Endothelial cell (in vitro differentiated cells): ENCODE data around the gene KRT36. TPM values are rescaled to one million over a fixed set of nuclear protein-coding genes. Genes with fewer than 3 reads are reported as not detected.

ENCODE experiments used
- DNase-seq: peaks from one replicate; pipeline ENCODE4 v3.0.0; 2021; ENCODE audit warnings: low spot score
- H3K27ac Mint-ChIP-seq: one replicate; pipeline ENCODE4 v1.8.0; 2021; ENCODE audit warnings: mixed read lengths, inconsistent platforms; ENCODE audit not compliant: unreplicated experiment
- H3K27me3 Mint-ChIP-seq: one replicate; pipeline ENCODE4 v1.8.0; 2021; ENCODE audit warnings: mild to moderate bottlenecking, moderate library complexity, mixed read lengths, inconsistent platforms; ENCODE audit not compliant: unreplicated experiment
- H3K36me3 Mint-ChIP-seq: one replicate; pipeline ENCODE4 v1.8.0; 2021; ENCODE audit warnings: mild to moderate bottlenecking, low read depth, mixed read lengths, inconsistent platforms; ENCODE audit not compliant: unreplicated experiment
- H3K4me1 Mint-ChIP-seq: one replicate; pipeline ENCODE4 v1.8.0; 2021; ENCODE audit warnings: mild to moderate bottlenecking, mixed read lengths, inconsistent platforms; ENCODE audit not compliant: unreplicated experiment
- H3K4me3 Mint-ChIP-seq: one replicate; pipeline ENCODE4 v1.8.0; 2021; ENCODE audit warnings: mild to moderate bottlenecking, mixed read lengths, inconsistent platforms; ENCODE audit not compliant: unreplicated experiment
- H3K9me3 Mint-ChIP-seq: one replicate; pipeline ENCODE4 v1.8.0; 2021; ENCODE audit warnings: mixed read lengths, inconsistent platforms; ENCODE audit not compliant: unreplicated experiment
- total RNA-seq: library from RNA; stranded (reverse); fragmentation: NEBNext Ultra II Directional; extraction: Animal tissue kit (Norgen Biotek cat#: 25700); gene quantifications from one replicate; pipeline ENCODE4 v1.2.1, GENCODE V29; 2021; ENCODE audit not compliant: unreplicated experiment
- TF ChIP-seq, protein P1 (sequence below): fragments of 200-600 bp; sonication (generic); IDR thresholded peaks from one replicate; pipeline ENCODE4 v1.5.0; 2021; ENCODE audit warnings: antibody characterized with exemption; ENCODE audit not compliant: unreplicated experiment

Gene KRT36
- total RNA-seq, 1 donor from 2014 or later = not detected

DNA sequence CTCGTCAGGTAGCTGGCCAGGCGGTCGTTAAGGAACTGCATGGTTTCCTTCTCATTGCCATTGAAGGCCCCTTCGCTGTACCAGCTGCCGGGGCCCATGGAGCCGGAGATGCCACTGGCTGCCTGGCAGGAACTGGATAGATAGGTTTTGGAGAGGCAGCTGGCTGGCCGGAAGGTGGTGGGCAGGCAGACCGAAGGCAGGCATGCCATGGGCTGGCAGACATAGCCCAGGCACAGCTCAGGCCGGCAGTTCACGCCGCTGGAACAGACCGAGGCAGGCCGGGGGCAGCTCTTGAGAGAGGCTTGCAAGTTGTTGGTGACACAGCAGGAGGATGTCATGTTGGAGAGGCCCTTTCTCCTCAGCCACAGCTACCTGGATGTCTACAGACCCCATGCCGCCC, 22.7 kb downstream of the KRT36 start, which contains the start of gene KRT32:
KRT32 (minus strand) TSS at position 399 of the 400 bp plus-strand sequence; CDS start at position 338, 61 bp downstream.
- TF ChIP-seq, protein P1, sequence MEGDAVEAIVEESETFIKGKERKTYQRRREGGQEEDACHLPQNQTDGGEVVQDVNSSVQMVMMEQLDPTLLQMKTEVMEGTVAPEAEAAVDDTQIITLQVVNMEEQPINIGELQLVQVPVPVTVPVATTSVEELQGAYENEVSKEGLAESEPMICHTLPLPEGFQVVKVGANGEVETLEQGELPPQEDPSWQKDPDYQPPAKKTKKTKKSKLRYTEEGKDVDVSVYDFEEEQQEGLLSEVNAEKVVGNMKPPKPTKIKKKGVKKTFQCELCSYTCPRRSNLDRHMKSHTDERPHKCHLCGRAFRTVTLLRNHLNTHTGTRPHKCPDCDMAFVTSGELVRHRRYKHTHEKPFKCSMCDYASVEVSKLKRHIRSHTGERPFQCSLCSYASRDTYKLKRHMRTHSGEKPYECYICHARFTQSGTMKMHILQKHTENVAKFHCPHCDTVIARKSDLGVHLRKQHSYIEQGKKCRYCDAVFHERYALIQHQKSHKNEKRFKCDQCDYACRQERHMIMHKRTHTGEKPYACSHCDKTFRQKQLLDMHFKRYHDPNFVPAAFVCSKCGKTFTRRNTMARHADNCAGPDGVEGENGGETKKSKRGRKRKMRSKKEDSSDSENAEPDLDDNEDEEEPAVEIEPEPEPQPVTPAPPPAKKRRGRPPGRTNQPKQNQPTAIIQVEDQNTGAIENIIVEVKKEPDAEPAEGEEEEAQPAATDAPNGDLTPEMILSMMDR = no peak
- Mint-ChIP-seq H3K27ac (no peak within 1 kb of the TSS), H3K9me3 (no peaks in the 10 kb centered on the region), H3K4me3 (no peak within 1 kb of the TSS), H3K36me3 (no peaks in the 10 kb centered on the region), H3K27me3 (no peaks in the 10 kb centered on the region), H3K4me1 (no peaks in the 10 kb centered on the region)
- no peak for DNase-seq

DNA sequence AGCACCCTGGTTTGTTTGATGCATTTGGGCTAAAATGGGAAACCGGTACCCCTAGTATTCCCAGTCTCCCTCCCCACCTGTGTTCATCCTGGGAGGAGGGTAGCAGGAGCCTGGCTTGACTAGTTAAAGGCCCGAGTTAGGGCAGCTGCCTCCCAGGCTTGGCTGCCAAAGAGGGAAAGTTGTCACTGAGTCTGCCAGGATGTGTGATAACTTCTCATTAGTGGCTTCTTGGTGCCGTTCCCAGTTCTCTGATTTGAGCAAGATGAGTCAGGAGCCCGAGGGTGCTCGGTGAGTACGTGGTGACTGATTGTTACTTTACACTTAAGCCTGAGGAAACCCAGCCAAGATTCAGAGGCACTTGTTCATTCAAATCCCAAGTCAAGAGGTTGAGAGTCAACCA, 25.0 kb downstream of the KRT36 start:
- Mint-ChIP-seq H3K4me1 (no peaks in the 10 kb centered on the region), H3K9me3 (no peaks in the 10 kb centered on the region), H3K27ac (no peak overlapping the region), H3K4me3 (no peak overlapping the region), H3K36me3 (no peaks in the 10 kb centered on the region), H3K27me3 (peaks cover 4% of the 10 kb centered on the region)
- DNase-seq = no peak
- TF ChIP-seq, protein P1 = no peak

DNA sequence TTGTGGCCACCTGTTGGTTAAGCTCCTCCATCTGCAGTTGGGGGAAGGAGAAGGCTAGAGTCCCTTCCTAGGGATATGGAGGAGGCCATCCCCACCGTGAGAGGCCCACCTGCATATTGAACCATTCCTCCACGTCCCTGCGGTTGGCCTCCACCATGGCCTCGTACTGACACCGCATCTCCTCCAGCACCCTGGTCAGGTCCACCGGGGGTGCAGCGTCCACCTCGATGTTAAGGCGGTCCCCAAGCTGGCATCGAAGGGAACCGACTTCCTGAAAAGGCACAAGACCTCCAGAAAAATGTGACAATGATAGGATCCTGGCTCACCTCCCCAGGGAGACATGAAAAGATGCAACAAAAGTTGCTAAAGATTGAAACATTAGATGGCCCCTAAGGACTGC, 25.5 kb downstream of the KRT36 start:
- Mint-ChIP-seq H3K9me3 (no peaks in the 10 kb centered on the region), H3K4me1 (no peaks in the 10 kb centered on the region), H3K27ac (no peak overlapping the region), H3K36me3 (no peaks in the 10 kb centered on the region), H3K4me3 (no peak overlapping the region), H3K27me3 (peaks cover 4% of the 10 kb centered on the region)
- DNase-seq = no peak
- TF ChIP-seq, protein P1 = no peak

DNA sequence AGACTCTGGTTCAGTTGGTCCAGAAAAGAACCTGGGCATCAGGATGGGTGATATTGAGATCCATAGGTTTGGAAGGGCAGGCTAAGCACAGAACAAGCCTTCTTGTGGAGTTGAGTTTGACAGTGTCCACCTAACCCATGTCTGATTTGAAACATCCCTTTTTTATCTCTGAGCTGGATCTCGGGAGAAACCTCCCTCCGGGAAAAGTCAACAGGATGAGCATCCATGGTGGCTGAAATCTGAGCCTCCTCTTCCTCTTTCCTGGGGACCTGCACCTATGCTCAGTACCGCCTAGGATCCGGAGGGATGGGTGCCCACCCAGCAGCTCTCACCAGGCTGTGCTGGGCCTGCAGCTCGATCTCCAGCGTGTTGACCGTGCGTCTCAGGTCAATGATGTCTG, 26.0 kb downstream of the KRT36 start:
- H3K9me3 Mint-ChIP-seq = no peaks in the 10 kb centered on the region
- no peak for DNase-seq

DNA sequence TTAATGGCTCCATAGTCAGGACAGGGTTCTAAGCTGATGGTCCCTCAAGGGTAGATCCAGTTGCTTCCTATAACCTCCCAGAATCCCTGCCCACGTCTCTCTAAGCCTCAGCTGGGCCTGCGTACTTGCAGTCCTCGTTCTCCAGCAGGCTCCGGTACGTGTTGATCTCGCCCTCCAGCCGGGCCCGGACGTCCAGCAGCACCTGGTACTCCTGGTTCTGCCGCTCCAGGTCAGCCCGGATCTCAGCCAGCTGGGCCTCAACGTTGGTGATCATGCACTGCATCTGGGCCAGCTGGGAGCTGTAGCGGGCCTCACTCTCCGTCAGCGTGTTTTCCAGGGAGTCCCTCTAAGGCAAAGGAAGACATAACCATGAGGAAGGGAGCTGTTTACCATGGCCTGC, 27.0 kb downstream of the KRT36 start:
- no peak for DNase-seq
- no peaks in the 10 kb centered on the region for H3K36me3 Mint-ChIP-seq
- no peak overlapping the region for H3K4me3 Mint-ChIP-seq
- peaks cover 4% of the 10 kb centered on the region for H3K27me3 Mint-ChIP-seq
- H3K9me3 Mint-ChIP-seq = no peaks in the 10 kb centered on the region
- no peak overlapping the region for H3K27ac Mint-ChIP-seq
- H3K4me1 Mint-ChIP-seq = no peaks in the 10 kb centered on the region
- TF ChIP-seq, protein P1 = no peak

More for the DNA sequence above, 26.0 kb downstream of the KRT36 start:
- H3K4me3 Mint-ChIP-seq = no peak overlapping the region
- peaks cover 4% of the 10 kb centered on the region for H3K27me3 Mint-ChIP-seq
- no peaks in the 10 kb centered on the region for H3K4me1 Mint-ChIP-seq
- TF ChIP-seq, protein P1 = no peak
- H3K36me3 Mint-ChIP-seq = no peaks in the 10 kb centered on the region
- H3K27ac Mint-ChIP-seq = no peak overlapping the region
